CD4-positive, alpha-beta T cell treated with Interleukin-10 for 1 hour (primary cell): Measurements from ENCODE around the gene UTP4.

Source experiments
- DNase-seq: peaks from one replicate; pipeline ENCODE4 v3.0.0-alpha.2; 2020

The UTP4 gene

GRCh38 chr16:69132424-69133252 is at the start of gene UTP4, which contains the start of gene CHTF8:
TSS of gene UTP4 (plus strand) at chr16:69132649. CDS start at chr16:69133460, 811 bp downstream.
TSS of gene CHTF8 (minus strand) at chr16:69132588. CDS start at chr16:69121458, 11,130 bp downstream.
- DNase-seq = peak; percentile 86

- no peak for DNase-seq
Measured at GRCh38 chr16:69083306-69083941, 49.0 kb upstream of the UTP4 start.

GRCh38 chr16:69084289-69084688 is 48.2 kb upstream of the UTP4 start:
- no peak for DNase-seq

GRCh38 chr16:69085032-69085695 is 47.3 kb upstream of the UTP4 start:
- no peak for DNase-seq

- no peak for DNase-seq
Measured at GRCh38 chr16:69087161-69087581, 45.3 kb upstream of the UTP4 start.

- no peak for DNase-seq
Measured at GRCh38 chr16:69088684-69089083, 43.8 kb upstream of the UTP4 start.

- DNase-seq = no peak
Measured at GRCh38 chr16:69089091-69089910, 43.1 kb upstream of the UTP4 start.

- DNase-seq = no peak
Measured at GRCh38 chr16:69093974-69094373, 38.5 kb upstream of the UTP4 start.

GRCh38 chr16:69094501-69094900 is 37.9 kb upstream of the UTP4 start:
- DNase-seq = no peak

- DNase-seq = no peak
Measured at GRCh38 chr16:69095193-69095592, 37.3 kb upstream of the UTP4 start.

GRCh38 chr16:69100071-69100691 is 32.3 kb upstream of the UTP4 start:
- no peak for DNase-seq

- DNase-seq = peak; percentile 15
Measured at GRCh38 chr16:69105501-69106361, 26.7 kb upstream of the UTP4 start, which contains the start of gene HAS3. TSS of gene HAS3 (plus strand) at chr16:69105653. CDS start at chr16:69109396, 3,743 bp downstream.

GRCh38 chr16:69106491-69107315 is 25.7 kb upstream of the UTP4 start:
- no peak for DNase-seq

- no peak for DNase-seq
Measured at GRCh38 chr16:69107316-69107962, 25.0 kb upstream of the UTP4 start.

- DNase-seq = no peak
Measured at GRCh38 chr16:69108064-69108904, 24.2 kb upstream of the UTP4 start.

GRCh38 chr16:69108905-69109252 is 23.6 kb upstream of the UTP4 start:
- no peak for DNase-seq

GRCh38 chr16:69109486-69110270 is 22.8 kb upstream of the UTP4 start:
- DNase-seq = no peak

- no peak for DNase-seq
Measured at GRCh38 chr16:69110406-69110805, 22.0 kb upstream of the UTP4 start.
